Sigmoid colon (tissue), 7 donors: ENCODE results near the gene PDCD2. TPM values are rescaled to one million over a fixed set of nuclear protein-coding genes. Genes with fewer than 3 reads are reported as not detected.

ENCODE experiments used
- DNase-seq: peaks from one replicate; pipeline ENCODE4 v3.0.0-alpha.2; 2019
- H3K27ac ChIP-seq, 4 donors: fragments of 200-600 bp; sonication (generic); one replicate each; pipeline ENCODE4 v1.5.1; 2016 to 2019; ENCODE audit warnings: mild to moderate bottlenecking in 1 of 4
- H3K27me3 ChIP-seq, 3 donors: fragments of 200-600 bp; sonication (generic); one replicate each; pipeline ENCODE4 v1.5.1; 2019; ENCODE audit warnings: mild to moderate bottlenecking in 1 of 3
- H3K36me3 ChIP-seq, 4 donors: fragments of 200-600 bp; sonication (generic); one replicate each; pipeline ENCODE4 v1.5.1; 2016 to 2019
- H3K4me1 ChIP-seq, 4 donors: fragments of 200-600 bp; sonication (generic); one replicate each; pipeline ENCODE4 v1.5.1; 2017 to 2019
- H3K4me3 ChIP-seq, 4 donors: fragments of 200-600 bp; sonication (generic); one replicate each; pipeline ENCODE4 v1.5.1; 2017 to 2019; ENCODE audit warnings: mild to moderate bottlenecking in 2 of 4, moderate library complexity in 1 of 4
- H3K9me3 ChIP-seq, 4 donors: fragments of 200-600 bp in 3 of 4; sonication (generic) in 3 of 4; one replicate each; pipeline versions ENCODE4 v1.5.1 to v1.6.1; 2013 to 2019
- EP300 ChIP-seq, 4 donors: sonication (generic); formaldehyde crosslinking; IDR thresholded peaks; one replicate each; pipeline ENCODE4 v1.6.1; 2017; ENCODE audit warnings: antibody characterized with exemption in 4 of 4
- POLR2A ChIP-seq, 2 donors: fragments of 450-650 bp; IDR thresholded peaks; one replicate each; pipeline ENCODE4 v1.6.1; 2016; ENCODE audit warnings: antibody characterized with exemption in 2 of 2, mild to moderate bottlenecking in 2 of 2, moderate library complexity in 2 of 2
- POLR2AphosphoS5 ChIP-seq, 4 donors: sonication (generic); formaldehyde crosslinking; IDR thresholded peaks; one replicate each; pipeline ENCODE4 v1.6.1; 2017; ENCODE audit warnings: antibody characterized with exemption in 4 of 4
- whole genome bisulfite sequencing, 2 donors: extraction: QIAGEN DNeasy Blood & Tissue Kit; methylation state at CpG; one replicate each; pipeline ENCODE4 v1.1.7; 2013; 5-methylcytosine and 5-hydroxymethylcytosine counted together
- intact Hi-C: fragments of 100-400 bp; cut with DNase I; formaldehyde crosslinking; loops from one replicate; pipeline ENCODE4 v1.15.1; 2023
- polyA plus RNA-seq, 3 donors: library from polyadenylated mRNA; stranded (reverse); fragments of 200-250 nt; gene quantifications; one replicate each; pipeline ENCODE4 v1.2.3, GENCODE V29; 2013
- total RNA-seq, 4 donors: library from RNA; depleted of rRNA; stranded (reverse); fragments of >200 nt; gene quantifications; one replicate each; pipeline ENCODE4 v1.1.0, GENCODE V29; 2016
- TF ChIP-seq, protein P1 (sequence below), 4 experiments: fragments of 450-650 bp in 3 of 4; fragments of 200-600 bp in 1 of 4; IDR thresholded peaks; one replicate each; pipeline ENCODE4 v1.5.1; 2016 to 2019; ENCODE audit warnings: antibody characterized with exemption in 4 of 4, mild to moderate bottlenecking in 3 of 4, moderate library complexity in 2 of 4
- donor health status: healthy with polysubstance abuse.
- donor health status: Bipolar disorder and iron deficiency.
- donor health status: healthy.

The PDCD2 gene
- total and polyA plus RNA-seq, 7 donors, result 54.3 to 74.8 (median 60.1) TPM

DNA sequence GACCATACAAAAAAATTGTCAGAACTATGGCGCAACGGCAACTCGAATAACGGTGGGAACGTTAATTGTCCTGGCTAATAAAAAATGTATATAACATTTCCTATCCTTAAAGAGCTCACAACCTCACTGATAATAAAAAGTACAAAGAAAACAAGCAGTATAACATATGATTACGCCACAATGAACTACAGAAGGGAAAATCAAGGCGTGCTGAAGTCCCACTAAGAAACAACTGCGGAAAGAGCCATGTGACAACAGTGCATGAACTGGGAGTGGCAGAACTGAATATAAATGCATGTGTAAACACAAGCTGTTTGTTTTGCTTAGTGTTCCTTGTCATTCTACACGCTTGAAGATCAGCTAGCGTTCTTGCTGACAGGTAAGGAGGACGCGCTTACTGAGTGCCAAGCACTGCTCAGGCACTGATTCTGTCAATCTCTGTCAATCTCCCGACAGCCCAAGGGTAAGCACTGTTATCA lies 30.9 kb downstream of the PDCD2 start:
- 0% methylated on average over 13 of the region's 13 CpGs for WGBS, 2 donors
- H3K4me3 ChIP-seq, result peak overlapping the region; percentile 71 to 92 (median 87)
- H3K9me3 ChIP-seq, result no peaks in the 10 kb centered on the region
- no peak for DNase-seq
- peaks cover 0 to 54% (median 50%) of the 10 kb centered on the region in 4 donors for H3K4me1 ChIP-seq
- no peaks in the 10 kb centered on the region for H3K27me3 ChIP-seq
- H3K36me3 ChIP-seq, result peaks cover 0 to 23% (median 5%) of the 10 kb centered on the region in 4 donors
- no peak for TF ChIP-seq EP300 (IDR thresholded peaks at IDR 0.05)
- TF ChIP-seq, protein P1, sequence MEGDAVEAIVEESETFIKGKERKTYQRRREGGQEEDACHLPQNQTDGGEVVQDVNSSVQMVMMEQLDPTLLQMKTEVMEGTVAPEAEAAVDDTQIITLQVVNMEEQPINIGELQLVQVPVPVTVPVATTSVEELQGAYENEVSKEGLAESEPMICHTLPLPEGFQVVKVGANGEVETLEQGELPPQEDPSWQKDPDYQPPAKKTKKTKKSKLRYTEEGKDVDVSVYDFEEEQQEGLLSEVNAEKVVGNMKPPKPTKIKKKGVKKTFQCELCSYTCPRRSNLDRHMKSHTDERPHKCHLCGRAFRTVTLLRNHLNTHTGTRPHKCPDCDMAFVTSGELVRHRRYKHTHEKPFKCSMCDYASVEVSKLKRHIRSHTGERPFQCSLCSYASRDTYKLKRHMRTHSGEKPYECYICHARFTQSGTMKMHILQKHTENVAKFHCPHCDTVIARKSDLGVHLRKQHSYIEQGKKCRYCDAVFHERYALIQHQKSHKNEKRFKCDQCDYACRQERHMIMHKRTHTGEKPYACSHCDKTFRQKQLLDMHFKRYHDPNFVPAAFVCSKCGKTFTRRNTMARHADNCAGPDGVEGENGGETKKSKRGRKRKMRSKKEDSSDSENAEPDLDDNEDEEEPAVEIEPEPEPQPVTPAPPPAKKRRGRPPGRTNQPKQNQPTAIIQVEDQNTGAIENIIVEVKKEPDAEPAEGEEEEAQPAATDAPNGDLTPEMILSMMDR (IDR thresholded peaks at IDR 0.05), result no peak
- TF ChIP-seq POLR2A (IDR thresholded peaks at IDR 0.05), result no peak
- no peak for TF ChIP-seq POLR2AphosphoS5 (IDR thresholded peaks at IDR 0.05)
- intact Hi-C loops, result loop anchor here (1.0 to 5.0 kb wide), 2 partner anchors 246 to 802 kb away; partner anchors contain the start of genes DYNLT2, ERMARD and FAM120B
- H3K27ac ChIP-seq, result peak overlapping the region; percentile 92 to 94 (median 93)

DNA sequence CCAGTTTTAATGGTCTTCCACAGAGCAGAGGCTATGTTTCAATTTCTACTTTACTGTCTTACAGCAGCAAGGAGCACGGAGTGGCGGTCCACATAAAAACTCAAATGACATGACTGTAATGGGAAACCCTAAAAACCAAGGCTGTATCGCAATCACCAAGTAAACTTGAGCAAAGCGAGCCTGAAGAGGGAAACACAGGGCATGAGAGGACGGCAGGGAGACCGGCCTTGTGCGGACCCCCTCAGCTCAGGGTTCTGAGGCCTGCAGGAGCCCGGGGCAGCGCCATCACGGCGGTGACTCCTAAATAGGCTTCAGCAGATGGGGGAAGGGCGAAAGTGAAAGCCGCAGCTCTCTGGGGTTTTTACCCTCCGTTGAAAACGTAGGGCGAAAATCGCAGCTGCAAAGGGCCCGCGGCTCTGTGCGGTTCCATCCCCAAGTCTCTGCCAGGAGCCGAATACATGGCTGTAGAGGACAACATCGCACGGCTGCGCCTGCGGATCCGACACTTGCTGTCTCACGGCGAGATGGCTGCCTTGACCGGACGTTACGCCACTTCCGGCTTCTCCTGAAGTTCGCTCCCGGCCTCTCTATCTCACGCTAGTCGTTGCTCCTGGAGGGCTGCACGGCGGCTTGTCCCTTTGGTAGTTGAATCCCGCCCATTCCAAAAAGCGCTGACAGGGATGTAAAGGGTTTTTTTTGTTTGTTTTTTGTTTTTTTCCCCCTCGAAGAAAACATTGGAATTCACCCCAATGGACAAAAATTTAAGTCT lies 31.5 kb downstream of the PDCD2 start, which contains the start of gene PSMB1:
Gene PSMB1, minus strand, starts transcription at position 543 of the 769 bp plus-strand sequence. Its CDS starts 65 bp downstream, at position 478.
- intact Hi-C loops, result loop anchor here (1.0 to 5.0 kb wide), 2 partner anchors 246 to 802 kb away; partner anchors contain the start of genes DYNLT2, ERMARD and FAM120B
- peak within 1 kb of the TSS; percentile 71 to 92 (median 87) for H3K4me3 ChIP-seq
- H3K36me3 ChIP-seq, result peaks cover 0 to 24% (median 5%) of the 10 kb centered on the region in 4 donors
- H3K4me1 ChIP-seq, result peaks cover 0 to 58% (median 50%) of the 10 kb centered on the region in 4 donors
- DNase-seq, result peak; percentile 97
- TF ChIP-seq POLR2AphosphoS5 (IDR thresholded peaks at IDR 0.05) (peak; percentile 99 to 100 (median 99)), POLR2A (IDR thresholded peaks at IDR 0.05) (peak; percentile 94 to 98), EP300 (IDR thresholded peaks at IDR 0.05) (peak in 1 of 4 donors; percentile 65)
- TF ChIP-seq, protein P1 (IDR thresholded peaks at IDR 0.05), result no peak
- no peaks in the 10 kb centered on the region for H3K27me3 ChIP-seq
- no peaks in the 10 kb centered on the region for H3K9me3 ChIP-seq
- 0% methylated on average over 41 of the region's 41 CpGs for WGBS, 2 donors
- peak within 1 kb of the TSS; percentile 92 to 94 (median 93) for H3K27ac ChIP-seq

DNA sequence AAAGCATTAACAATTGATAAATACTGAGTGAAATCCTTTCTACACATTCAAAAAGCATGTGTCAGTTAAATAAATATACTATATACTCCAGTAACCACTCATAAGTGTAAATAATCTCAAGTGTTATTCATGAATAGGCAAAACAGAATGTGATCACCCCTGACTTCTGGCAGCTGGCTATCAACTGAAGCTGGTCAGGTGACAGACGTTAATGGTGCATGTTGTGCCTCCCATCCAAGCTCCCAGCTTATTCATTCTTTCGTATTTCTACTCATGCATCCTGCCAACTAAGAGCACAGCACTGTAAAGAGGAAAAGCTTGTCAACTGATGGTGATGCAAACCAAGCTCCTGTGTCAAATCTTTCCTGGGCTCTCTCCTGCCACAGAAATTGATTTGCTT lies 39.0 kb downstream of the PDCD2 start:
- Histone ChIP-seq H3K27ac (no peak overlapping the region), H3K36me3 (peaks cover 36 to 95% (median 59%) of the 10 kb centered on the region in 4 donors), H3K27me3 (no peaks in the 10 kb centered on the region), H3K4me3 (no peak overlapping the region), H3K9me3 (no peaks in the 10 kb centered on the region), H3K4me1 (peaks cover 0 to 20% (median 16%) of the 10 kb centered on the region in 4 donors)
- no peak for DNase-seq
- WGBS, 2 donors, result 24 to 54% methylated on average over 2 of the region's 2 CpGs
- no peak for TF ChIP-seq EP300 (IDR thresholded peaks at IDR 0.05)
- TF ChIP-seq POLR2A (IDR thresholded peaks at IDR 0.05), result no peak
- TF ChIP-seq POLR2AphosphoS5 (IDR thresholded peaks at IDR 0.05), result no peak
- TF ChIP-seq, protein P1 (IDR thresholded peaks at IDR 0.05), result no peak
- intact Hi-C loops, result no loop called here

DNA sequence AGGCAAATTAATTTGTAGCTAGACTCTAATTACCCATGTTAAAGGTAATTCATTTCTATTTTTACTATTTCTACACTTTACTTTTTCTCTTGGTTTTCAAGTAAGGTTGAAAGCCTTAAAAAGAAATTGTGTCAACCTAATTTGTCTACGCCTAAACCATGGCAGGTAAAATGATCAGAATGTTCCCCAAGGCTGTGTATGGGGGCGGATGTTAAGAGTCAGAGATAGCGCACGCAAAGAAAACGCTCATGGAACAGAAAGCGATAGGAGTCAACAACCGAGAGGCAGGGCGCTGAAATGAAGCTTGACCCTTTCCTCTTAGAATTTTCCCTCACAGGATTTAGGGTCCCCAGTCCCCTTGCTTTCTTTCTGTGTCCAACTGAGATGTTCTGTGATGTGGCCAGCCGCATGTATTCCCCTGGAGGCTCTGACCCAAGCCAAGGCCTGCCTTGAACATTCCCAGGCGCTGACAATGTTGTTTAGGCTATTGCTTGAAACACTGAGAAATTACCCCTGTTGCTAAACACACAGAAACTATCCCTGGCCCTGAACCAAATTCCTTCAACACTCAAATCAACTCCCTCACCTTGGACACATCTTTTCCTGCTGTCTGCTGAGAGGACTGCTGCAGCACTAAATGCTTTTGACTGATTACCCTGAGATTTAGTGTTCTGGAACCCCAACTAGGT lies 42.3 kb downstream of the PDCD2 start:
- peaks cover 48 to 100% (median 72%) of the 10 kb centered on the region in 4 donors for H3K36me3 ChIP-seq
- no peaks in the 10 kb centered on the region for H3K4me1 ChIP-seq
- H3K9me3 ChIP-seq, result no peaks in the 10 kb centered on the region
- no peak for TF ChIP-seq EP300 (IDR thresholded peaks at IDR 0.05)
- no peak for TF ChIP-seq POLR2AphosphoS5 (IDR thresholded peaks at IDR 0.05)
- TF ChIP-seq, protein P1 (IDR thresholded peaks at IDR 0.05), result no peak
- TF ChIP-seq POLR2A (IDR thresholded peaks at IDR 0.05), result no peak
- no peak for DNase-seq
- H3K27ac ChIP-seq, result no peak overlapping the region
- H3K4me3 ChIP-seq, result no peak overlapping the region
- 93 to 96% methylated on average over 10 of the region's 10 CpGs for WGBS, 2 donors
- intact Hi-C loops, result no loop called here
- H3K27me3 ChIP-seq, result no peaks in the 10 kb centered on the region
